H1 (cell line): ENCODE measurements around the gene DICER1. TPM values are rescaled to one million over a fixed set of nuclear protein-coding genes. Genes with fewer than 3 reads are reported as not detected.

Source experiments
- CBX8 ChIP-seq: fragments of 300-800, 300-1000 bp; sonication (generic); IDR thresholded peaks from 2 replicates; pipeline ENCODE4 v1.7.1; 2016; ENCODE audit warnings: low read depth, low read length, borderline replicate concordance
- CEBPB ChIP-seq: IDR thresholded peaks from 2 replicates; pipeline ENCODE4 v1.6.1; 2012; ENCODE audit warnings: low read depth, low read length
- NRF1 ChIP-seq: IDR thresholded peaks from 2 replicates; pipeline ENCODE4 v1.6.1; 2011; ENCODE audit warnings: mild to moderate bottlenecking, low read depth, low read length, improper control_type of control experiment
- SIRT6 ChIP-seq: IDR thresholded peaks from one replicate; pipeline ENCODE4 v1.7.1; 2012; ENCODE audit warnings: low read length, inconsistent platforms
- TBP ChIP-seq: IDR thresholded peaks from 2 replicates; pipeline ENCODE4 v1.6.1; 2011; ENCODE audit warnings: low read depth, low read length, improper control_type of control experiment
- YY1 ChIP-seq: IDR thresholded peaks from 2 replicates; pipeline ENCODE4 v1.6.1; 2011; ENCODE audit warnings: low read depth, mild to moderate bottlenecking, low read length
- ZNF274 ChIP-seq: IDR thresholded peaks from 2 replicates; pipeline ENCODE4 v1.7.0; 2012; ENCODE audit warnings: low read length, borderline replicate concordance; ENCODE audit errors: extremely low read depth
- polyA plus RNA-seq, 7 experiments: library from polyadenylated mRNA; depleted of rRNA in 3 of 7; stranded (reverse) in 5 of 7; unstranded in 2 of 7; fragments of >200 nt in 5 of 7; fragments of 200-250 nt in 2 of 7; gene quantifications; 1 replicate in 5 of 7; 2 replicates in 1 of 7; 4 replicates in 1 of 7; pipeline versions ENCODE4 v1.2.1 to v1.2.3, GENCODE V29; 2011 to 2013; ENCODE audit warnings: missing spikeins in 2 of 7, mixed read lengths in 2 of 7
- total RNA-seq: library from RNA; stranded (reverse); fragmentation: NEBNext Ultra II Directional; extraction: Animal tissue kit (Norgen Biotek cat#: 25700); gene quantifications from 2 replicates; pipeline ENCODE4 v1.2.1, GENCODE V29; 2021

The DICER1 gene
- total and polyA plus RNA-seq, 2 of the 8 experiments (the other 6 are each of a cell fraction or from before 2014, with no cell fraction given): 11.9 to 61.8 TPM

DNA sequence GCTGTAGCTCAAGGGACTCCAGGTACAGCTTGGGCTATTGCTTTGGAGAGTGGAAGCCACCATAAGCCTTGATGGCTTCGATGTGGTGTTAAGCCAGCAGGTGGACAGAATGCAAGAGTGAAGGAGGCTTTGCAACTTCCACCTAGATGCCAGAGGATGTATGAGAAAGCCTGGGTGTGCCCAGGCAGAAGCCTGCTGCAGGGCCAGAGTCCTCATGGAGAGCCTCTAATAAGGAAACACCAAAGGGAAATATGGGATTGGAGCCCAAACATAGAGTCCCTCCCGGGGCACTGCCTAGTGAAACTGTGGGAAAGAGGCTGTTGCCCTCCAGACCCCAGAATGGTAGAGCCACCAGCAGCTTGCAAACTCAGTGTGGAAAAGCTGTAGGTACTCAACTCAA is 9.8 kb upstream of the DICER1 start (continued):
- TF ChIP-seq YY1: no peak
- no peak for TF ChIP-seq TBP
- TF ChIP-seq SIRT6: no peak
- no peak for TF ChIP-seq NRF1
- TF ChIP-seq CBX8: no peak
- no peak for TF ChIP-seq CEBPB
- no peak for TF ChIP-seq ZNF274
